KOPT-K1 (cell line): Measurements from ENCODE around the gene PDLIM7.

ENCODE experiments used
- H3K27ac ChIP-seq: fragments of 200-600 bp; sonication (generic); 2 replicates; pipeline ENCODE4 v1.5.1; 2016; ENCODE audit warnings: antibody characterized with exemption, mild to moderate bottlenecking, low read depth, low read length; ENCODE audit not compliant: poor library complexity, severe bottlenecking
- H3K36me3 ChIP-seq: fragments of 200-600 bp; sonication (generic); 2 replicates; pipeline ENCODE4 v1.5.1; 2017; ENCODE audit warnings: antibody characterized with exemption, mild to moderate bottlenecking, low read length, moderate library complexity; ENCODE audit not compliant: insufficient read depth
- H3K9me3 ChIP-seq: fragments of 200-600 bp; sonication (generic); 2 replicates; pipeline ENCODE4 v1.5.1; 2017; ENCODE audit warnings: antibody characterized with exemption, low read length, mild to moderate bottlenecking; ENCODE audit not compliant: insufficient read depth, poor library complexity, severe bottlenecking

The PDLIM7 gene

DNA sequence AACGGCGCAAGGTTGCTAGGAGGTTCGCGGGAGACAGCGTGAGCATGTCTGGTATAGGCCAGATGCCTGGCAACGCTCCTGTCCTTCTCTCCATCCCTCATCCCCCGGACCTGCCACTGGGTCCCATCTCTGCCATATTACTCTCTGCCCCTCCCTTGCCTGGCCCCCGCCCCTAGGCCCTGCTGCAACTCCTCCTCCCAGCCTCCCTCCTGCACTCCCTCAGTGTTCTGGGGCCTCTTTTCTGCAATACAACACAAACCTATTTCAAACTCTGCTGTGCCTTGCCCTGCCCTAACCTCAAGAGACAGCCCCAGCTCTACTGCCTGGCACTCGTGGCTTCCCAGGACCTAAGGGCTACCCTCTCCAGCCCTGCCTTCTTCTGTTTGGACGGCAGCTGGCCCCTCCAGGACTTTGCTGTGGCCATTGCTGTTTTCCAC lies 15.0 kb downstream of the PDLIM7 start:
- Histone ChIP-seq H3K27ac (no peak overlapping the region), H3K9me3 (no peaks in the 10 kb centered on the region), H3K36me3 (no peaks in the 10 kb centered on the region)

DNA sequence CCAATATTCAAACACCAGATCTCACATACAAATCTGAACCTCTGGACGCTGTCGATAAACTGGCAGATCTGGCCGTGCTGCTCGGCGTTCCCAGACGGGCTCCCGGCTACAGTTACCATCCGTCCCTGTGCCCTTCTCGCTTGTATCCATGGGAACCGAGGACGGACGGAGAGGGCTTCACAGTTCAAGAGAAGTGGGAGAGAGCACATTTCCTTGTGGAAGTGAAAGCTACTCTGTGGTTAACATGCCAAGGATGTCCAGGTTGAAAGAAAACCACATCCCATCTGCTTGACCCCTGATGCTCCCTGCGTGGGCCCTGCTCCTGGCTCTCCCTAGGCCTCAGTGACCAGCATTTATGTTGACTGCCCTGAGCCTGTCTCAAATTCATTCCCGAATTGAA lies 17.6 kb downstream of the PDLIM7 start:
- H3K36me3 ChIP-seq = no peaks in the 10 kb centered on the region
- no peak overlapping the region for H3K27ac ChIP-seq
- no peaks in the 10 kb centered on the region for H3K9me3 ChIP-seq

DNA sequence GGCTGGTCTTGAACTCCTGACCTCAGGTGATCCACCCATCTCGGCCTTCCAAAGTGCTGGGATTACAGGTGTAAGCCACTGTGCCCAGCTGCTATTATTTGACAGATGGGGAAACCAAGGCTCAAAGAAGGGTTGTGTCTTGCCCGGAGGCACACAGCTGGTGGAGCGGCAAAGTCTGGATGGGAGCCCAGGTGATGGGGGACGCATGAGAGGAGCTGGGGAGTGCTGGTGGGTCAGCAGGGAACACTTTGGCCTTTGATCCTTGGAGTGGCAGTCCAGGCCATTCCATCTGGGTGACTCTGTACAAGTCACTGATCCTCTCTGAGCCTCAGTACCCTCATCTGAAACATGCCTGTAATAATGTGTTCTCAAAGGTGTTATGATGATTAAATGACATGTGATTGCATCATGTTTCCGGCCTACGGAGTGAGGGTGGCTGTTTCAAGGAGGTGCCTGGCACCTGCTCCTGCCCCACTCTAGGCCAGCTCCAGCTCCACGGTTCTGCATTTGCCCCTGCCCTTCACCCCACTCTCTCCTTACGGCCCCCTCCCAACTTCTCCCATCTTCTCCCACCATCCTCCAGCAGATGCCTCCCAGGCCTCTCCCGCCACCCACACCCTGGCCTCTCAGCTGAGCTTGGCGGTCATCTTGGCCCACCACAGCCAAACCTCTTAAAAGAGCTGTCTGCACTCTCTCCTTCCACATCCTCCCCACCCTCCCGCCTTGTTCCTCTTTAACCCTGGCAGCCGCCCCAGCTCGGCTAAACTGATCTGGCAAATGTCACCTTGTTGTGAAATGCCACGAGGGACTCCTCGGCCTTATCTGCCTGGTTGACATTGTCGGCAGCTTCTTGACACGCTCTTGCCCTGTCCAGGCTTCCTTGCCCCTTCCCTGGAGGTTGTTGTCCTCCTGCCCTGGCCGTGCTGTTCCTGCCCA lies 18.4 kb downstream of the PDLIM7 start:
- Histone ChIP-seq H3K27ac (no peak overlapping the region), H3K36me3 (no peaks in the 10 kb centered on the region), H3K9me3 (no peaks in the 10 kb centered on the region)

DNA sequence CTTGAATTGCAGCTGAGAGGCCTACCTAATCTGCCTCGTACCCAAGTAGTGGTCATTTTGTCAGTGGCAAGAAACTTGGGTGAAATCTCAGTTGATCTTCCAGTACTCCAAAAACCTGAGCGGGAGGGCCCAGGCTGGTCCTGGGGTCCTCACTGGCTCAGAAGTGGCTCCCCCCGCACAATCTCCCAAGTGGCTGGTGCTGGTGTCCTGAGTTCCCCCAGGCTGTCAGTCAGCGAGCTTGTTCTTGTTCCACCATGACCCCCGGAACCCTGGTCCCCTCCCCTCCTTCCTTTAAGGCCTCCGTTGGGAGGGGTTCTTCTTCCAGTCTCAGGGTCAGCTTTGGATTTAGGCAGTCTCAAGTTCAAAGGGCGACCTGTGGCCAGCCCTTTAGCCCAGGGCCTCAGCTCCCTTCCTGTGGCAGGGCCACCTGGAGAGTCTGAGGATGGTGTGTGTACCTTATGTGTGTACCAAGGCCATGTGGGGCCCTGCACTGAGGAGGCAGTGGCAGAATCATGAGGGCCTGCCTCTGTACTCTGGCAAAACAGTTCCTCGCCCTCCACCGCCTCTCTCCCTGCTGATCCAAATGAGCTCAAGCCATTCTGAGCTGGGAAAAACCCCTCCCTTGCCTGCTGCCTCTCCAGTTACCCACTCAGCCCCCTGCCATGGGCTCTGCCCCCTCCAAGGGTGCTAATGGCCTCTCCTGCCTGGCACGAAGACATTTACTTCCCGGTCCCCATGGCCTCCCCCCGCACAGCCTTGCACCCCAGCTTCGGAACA lies 19.5 kb downstream of the PDLIM7 start:
- H3K27ac ChIP-seq = no peak overlapping the region
- H3K36me3 ChIP-seq = no peaks in the 10 kb centered on the region
- no peaks in the 10 kb centered on the region for H3K9me3 ChIP-seq

DNA sequence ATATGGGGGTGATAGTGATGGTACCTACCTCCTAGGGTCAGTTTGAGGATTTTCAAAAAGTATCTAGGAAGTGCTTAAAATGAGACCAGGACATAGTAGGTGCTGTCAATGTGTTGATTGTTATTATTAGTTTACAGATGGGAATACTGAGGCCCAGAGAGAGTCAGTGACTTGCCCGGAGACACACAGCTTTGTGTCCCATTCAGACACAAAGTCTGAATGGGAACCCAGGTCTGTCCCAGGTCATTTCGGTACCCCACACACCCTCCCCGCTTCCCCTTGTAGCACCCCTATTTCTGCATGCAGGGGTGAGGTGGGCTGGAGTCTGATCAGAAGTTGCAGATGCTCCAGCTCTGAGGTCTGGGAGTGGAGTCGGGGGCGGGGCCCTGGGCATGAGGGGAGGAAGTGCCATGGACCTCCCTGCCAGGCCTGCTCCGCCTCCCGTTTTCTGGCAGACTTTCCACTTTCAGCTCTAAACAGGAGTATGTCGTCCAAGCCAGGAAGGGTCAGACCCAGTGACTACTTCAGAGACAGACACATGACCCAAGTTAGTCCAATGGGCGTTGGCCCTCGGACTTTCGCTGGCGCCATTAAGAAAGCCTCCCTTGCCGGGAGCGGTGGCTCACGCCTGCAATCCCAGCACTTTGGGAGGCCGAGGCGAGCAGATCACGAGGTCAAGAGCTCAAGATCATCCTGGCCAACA lies 20.7 kb downstream of the PDLIM7 start:
- H3K27ac ChIP-seq = no peak overlapping the region
- no peaks in the 10 kb centered on the region for H3K36me3 ChIP-seq
- H3K9me3 ChIP-seq = no peaks in the 10 kb centered on the region

DNA sequence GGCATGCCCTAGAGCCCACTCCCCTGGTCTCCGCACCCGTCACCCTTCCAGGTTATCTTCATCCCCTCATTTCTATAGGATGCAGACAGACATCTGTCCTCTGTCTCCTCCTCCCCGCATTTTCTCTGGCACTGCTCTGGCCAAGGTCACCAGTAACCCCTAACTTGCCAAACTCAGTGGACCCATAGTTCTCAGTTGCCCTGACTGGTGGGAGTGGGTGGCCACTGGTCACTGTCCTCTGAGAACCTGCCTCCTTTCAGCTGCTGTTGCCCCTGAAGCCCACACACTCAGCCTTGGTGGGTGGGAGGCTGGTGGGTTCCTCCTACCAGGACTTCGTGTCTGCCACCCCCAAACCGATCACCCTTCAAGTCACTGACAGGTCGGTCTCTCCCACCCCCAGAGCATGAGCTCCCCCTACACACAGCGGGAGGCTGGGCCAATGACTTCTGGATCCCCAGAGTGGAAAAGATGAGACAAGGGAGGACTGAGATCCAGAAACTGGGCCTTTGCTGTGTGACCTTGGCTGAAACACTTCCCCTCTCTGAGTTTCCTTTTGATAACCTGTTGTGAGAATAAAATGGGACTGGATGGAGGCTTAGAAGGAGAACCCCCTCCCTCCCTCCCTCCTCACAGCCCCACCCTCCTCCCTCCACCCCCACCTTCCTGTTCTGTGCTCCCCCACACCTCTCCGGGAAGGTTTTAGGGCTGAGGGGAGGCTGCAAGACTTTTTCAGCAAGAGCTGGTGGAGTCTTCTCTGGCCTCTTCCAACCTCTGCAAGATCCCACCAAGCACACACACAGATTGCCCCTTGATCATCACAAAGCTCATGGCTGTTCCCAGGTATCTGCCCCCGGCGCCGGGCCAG lies 21.6 kb downstream of the PDLIM7 start:
- no peak overlapping the region for H3K27ac ChIP-seq
- no peaks in the 10 kb centered on the region for H3K36me3 ChIP-seq
- H3K9me3 ChIP-seq = no peaks in the 10 kb centered on the region

DNA sequence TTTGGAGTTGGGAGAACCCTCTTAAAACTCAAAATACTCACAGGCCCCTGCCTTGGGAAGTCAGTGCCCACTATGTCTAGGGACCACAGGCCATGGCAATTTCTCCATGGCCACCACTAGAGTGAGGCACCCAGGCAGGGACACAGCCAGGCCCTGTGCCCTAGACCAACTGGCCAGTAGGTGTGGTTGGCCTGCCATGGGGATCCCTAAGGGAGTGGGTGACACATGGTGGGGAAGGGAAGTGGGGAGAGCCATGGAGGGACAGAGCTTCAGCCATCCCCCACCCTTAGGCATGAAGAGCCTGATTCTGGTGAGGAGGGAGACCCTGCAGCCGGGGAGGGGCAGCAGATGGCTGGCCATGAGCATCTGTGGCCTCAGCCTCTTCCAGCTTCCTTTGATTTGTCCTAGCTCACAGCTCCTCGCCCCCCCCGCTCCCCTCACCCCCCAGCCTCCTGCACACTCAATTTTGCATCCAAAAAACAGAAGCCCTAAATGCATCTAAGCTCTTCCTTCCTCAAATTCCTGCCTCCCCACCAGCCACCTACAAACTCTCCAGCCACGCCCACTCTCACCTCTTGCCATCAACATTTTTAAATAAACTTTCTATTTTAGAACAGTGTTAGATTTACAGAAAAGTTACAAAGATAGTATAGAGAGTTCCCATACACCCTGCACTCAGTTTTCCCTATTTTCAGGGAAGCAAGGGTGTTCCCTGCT lies 22.4 kb downstream of the PDLIM7 start:
- H3K36me3 ChIP-seq = no peaks in the 10 kb centered on the region
- no peaks in the 10 kb centered on the region for H3K9me3 ChIP-seq
- H3K27ac ChIP-seq = no peak overlapping the region

DNA sequence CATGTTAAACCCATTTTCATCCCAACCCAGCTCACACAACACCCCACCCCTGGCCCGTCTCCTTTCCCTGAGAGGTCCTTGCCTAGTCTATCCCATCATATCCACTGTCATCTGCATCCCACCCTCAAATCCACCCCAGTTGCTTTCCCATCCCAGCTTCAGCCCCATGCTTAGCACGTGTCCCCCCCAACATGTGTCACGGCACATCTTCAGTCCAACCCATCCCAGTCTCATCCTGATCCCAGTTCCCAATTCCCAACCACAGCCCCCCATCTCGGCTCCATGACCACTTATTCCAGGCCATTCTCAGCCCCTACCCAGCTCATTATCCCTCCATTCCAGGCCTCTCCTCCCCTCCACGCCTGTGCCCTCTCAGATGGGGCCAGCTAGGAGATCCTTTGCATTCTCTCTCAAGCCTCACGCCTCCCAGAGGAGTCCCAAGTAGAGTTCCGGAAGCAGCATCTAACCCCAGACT lies 23.4 kb downstream of the PDLIM7 start:
- 0 out of 2 replicates have a peak, but pooled peaks cover under 1% of the 10 kb centered on the region for H3K36me3 ChIP-seq
- H3K27ac ChIP-seq = no peak overlapping the region
- H3K9me3 ChIP-seq = no peaks in the 10 kb centered on the region

DNA sequence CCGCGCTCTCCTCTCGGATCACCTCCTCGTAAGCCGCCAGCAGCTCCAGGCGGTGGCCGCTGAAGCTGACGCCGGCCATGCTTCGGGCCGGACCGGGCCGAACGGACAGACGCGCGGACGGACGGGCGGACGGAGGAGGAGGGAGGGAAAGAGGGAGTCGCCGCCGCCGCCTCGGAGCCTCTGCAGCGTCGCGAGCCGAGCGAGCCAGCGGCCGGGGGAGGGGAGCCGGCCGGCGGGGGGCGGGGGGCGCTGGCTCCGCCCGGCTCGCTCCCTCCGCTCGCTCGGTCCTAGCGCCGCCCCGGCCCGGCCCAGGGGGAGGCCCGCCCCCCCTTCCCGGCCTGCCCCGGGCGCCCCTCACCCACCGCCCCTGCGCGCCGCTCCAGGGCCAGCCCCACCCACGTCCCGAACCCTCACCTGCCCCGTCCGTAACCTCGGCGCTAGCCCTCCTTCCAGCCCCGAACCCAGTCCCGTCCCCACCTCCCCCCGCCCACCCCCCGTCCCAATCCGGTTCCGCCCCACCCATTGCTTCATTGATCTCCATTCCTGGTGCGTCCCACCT lies 23.9 kb downstream of the PDLIM7 start, which contains the start of gene DBN1:
Gene DBN1 (minus strand): TSS at position 192 of the 559 bp plus-strand sequence. CDS start 113 bp downstream, at position 79.
- peaks cover 5% of the 10 kb centered on the region for H3K36me3 ChIP-seq
- no peaks in the 10 kb centered on the region for H3K9me3 ChIP-seq
- peak within 1 kb of the TSS; percentile 61 for H3K27ac ChIP-seq

DNA sequence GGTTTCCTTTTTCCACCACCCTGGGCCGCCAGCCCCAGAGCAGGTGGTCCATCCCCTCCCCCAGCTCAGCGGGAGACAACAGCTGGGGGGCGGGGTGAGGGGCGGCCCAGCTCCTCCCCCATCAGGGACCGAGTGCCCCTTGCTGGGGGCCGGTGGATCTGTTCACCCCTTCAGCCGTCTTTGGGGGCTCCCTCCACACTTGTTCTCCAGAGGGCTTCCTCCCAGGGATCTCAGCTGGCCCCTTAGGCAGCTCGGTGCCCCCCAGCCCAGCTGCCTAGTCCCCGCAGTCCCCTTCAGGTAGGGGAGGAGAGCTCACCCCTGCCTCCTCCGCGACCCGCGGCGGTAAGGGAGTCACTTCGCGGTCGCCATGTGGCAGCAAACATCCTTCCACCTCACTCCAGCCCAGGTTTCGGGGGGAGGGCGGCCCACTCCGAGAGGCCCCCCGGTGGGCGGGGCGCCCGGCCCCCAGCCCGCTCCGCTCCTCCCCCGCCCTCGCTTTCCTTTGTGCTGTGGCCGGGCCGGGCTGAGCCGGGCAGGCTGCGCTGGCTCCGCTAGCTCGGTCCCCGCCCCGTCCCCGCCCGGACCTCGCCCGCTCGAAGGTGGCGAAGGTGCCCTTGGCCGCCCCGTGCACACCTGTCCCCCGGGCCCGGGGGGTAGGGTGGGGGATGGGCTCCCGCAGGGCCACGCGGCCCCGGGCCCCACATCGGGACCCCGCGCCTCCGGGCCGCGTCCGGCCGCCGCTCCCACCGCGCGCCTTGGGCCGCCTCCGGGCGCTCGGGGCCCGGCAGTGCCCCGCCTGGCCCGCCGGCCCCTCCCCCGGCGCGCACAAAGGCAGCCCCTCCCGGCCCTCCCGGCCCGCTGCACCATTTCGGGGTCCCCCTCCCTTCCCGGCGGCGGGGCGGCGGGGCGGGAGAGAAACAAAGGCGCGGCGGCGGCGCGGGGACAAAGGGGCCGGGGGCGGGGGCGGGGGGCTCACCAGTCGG lies 24.7 kb downstream of the PDLIM7 start:
- peaks cover 12% of the 10 kb centered on the region for H3K36me3 ChIP-seq
- H3K27ac ChIP-seq = peak overlapping the region; percentile 61
- no peaks in the 10 kb centered on the region for H3K9me3 ChIP-seq

DNA sequence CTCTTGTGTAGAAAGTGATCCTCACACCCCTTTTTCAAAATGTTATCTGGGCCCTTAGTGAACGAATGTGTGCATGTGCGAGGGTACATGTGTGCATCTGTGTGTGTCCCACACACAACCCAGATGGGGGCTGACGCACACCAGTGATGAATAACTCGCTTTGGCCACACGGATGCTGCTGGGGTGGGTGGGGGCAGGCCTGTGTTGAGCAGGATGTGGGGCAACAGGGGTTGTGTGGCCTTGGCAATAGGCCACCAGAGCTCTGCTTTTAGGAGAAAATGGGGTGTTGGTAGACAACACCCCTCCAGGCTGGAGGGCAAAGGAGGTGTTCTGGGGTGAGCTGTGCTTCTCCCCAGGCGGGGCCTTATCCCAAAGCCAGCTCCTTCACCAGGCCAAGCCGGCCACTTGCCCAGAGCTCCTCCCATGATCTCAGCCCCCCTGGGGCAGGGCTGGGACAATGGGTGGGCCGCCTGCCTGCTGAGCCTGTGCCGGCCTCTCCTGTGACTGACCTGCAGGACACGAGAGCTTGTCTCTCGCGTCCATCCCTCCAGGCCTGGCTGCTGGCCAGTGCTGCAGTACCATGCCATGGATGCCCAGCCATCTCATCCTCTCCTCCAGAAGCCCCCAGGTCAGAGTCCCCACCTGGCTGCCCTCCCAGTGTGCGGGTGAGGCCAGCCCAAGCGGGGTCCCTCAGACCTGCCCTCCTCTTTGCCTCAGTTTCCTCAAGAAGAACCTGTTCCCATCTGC lies 25.6 kb downstream of the PDLIM7 start:
- Histone ChIP-seq H3K27ac (no peak overlapping the region), H3K36me3 (peaks cover 22% of the 10 kb centered on the region), H3K9me3 (no peaks in the 10 kb centered on the region)
